ENCODE results near the gene ZNF765.
"Not testable (repeated sequence)": the region's sequence is repeated elsewhere in the genome, so short reads cannot be mapped to it uniquely, and the experiment has no call there.

Gene ZNF765

DNA sequence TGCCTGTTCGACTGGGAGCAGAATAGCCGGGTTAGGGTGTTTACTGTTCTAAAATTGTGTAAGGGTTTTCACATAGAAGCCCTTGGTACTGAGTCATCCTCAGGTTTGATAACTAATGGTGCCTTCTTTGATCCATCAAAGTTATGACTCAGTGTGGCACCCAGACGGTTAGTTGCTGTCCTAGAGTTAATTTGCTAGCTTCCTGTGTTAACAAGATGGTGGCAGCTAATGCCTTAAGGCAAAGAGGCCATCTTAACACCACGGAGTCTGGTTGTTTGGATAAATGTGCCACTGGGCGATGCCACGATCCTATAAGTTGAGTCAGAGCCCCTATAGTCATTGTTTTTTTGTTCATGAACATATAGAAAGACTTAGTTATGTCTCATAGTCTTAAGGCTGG is 80.5 kb downstream of the ZNF765 start:
- not testable (repeated sequence) for DNase-seq (ENCODE audit: low read depth in 2 of 3, low spot score in 1 of 3)

Data from stimulated activated CD4-positive, alpha-beta T cell treated with anti-CD3 and anti-CD28 coated beads, Interleukin-12 subunit alpha, Interleukin-12 subunit beta, amount 100 ng/mL, for 48 hours (primary cell).